Right kidney (tissue), 1 donor: ENCODE results near the gene CMKLR1.

Source experiments
- DNase-seq: peaks from one replicate; pipeline ENCODE4 v3.0.0-alpha.2; 2016

CMKLR1 gene

GRCh38 chr12:108298761-108299275 lies 40.3 kb downstream of the CMKLR1 start:
- no peak for DNase-seq

- no peak for DNase-seq
These were observed 41.0 kb downstream of the CMKLR1 start for GRCh38 chr12:108297895-108298760.

GRCh38 chr12:108297424-108297823 lies 41.7 kb downstream of the CMKLR1 start:
- DNase-seq, result no peak

- no peak for DNase-seq
These were observed 42.2 kb downstream of the CMKLR1 start for GRCh38 chr12:108296945-108297344.

GRCh38 chr12:108295641-108296040 lies 43.5 kb downstream of the CMKLR1 start:
- no peak for DNase-seq

GRCh38 chr12:108289350-108290161 lies 49.6 kb downstream of the CMKLR1 start:
- no peak for DNase-seq

- DNase-seq, result no peak
These were observed 51.9 kb downstream of the CMKLR1 start for GRCh38 chr12:108287227-108287626.

- DNase-seq, result no peak
These were observed 54.1 kb downstream of the CMKLR1 start for GRCh38 chr12:108285016-108285415.

GRCh38 chr12:108284163-108284562 lies 54.9 kb downstream of the CMKLR1 start:
- DNase-seq, result no peak

- no peak for DNase-seq
These were observed 56.4 kb downstream of the CMKLR1 start for GRCh38 chr12:108282676-108283075.

GRCh38 chr12:108282160-108282559 lies 57.0 kb downstream of the CMKLR1 start:
- no peak for DNase-seq

- no peak for DNase-seq
These were observed 61.5 kb downstream of the CMKLR1 start for GRCh38 chr12:108277613-108278012.

GRCh38 chr12:108273217-108273616 lies 65.9 kb downstream of the CMKLR1 start:
- no peak for DNase-seq

- DNase-seq, result no peak
These were observed 66.9 kb downstream of the CMKLR1 start for GRCh38 chr12:108271951-108272872.

- no peak for DNase-seq
These were observed 68.3 kb downstream of the CMKLR1 start for GRCh38 chr12:108270849-108271143.

GRCh38 chr12:108270035-108270848 lies 68.9 kb downstream of the CMKLR1 start:
- DNase-seq, result no peak

GRCh38 chr12:108269224-108269623 lies 69.9 kb downstream of the CMKLR1 start:
- no peak for DNase-seq

GRCh38 chr12:108268397-108268796 lies 70.7 kb downstream of the CMKLR1 start:
- DNase-seq, result no peak

- DNase-seq, result no peak
These were observed 71.7 kb downstream of the CMKLR1 start for GRCh38 chr12:108267450-108267849.

GRCh38 chr12:108266131-108266530 lies 73.0 kb downstream of the CMKLR1 start:
- no peak for DNase-seq

GRCh38 chr12:108265505-108265904 lies 73.6 kb downstream of the CMKLR1 start:
- no peak for DNase-seq
